HCT116 (cell line): ENCODE data around the gene CCDC85B.

Source experiments
- EGR1 ChIP-seq: IDR thresholded peaks from 2 replicates; pipeline ENCODE4 v1.6.1; 2012; ENCODE audit warnings: low read depth
- EZH2 ChIP-seq: fragments of 200-600 bp; sonication (generic); IDR thresholded peaks from 2 replicates; pipeline ENCODE4 v1.6.1; 2017; ENCODE audit warnings: antibody characterized with exemption, mixed run types
- FOSL1 ChIP-seq: IDR thresholded peaks from 2 replicates; pipeline ENCODE4 v1.6.1; 2012; ENCODE audit warnings: low read depth
- JUND ChIP-seq: IDR thresholded peaks from 2 replicates; pipeline ENCODE4 v1.6.1; 2012
- POLR2A ChIP-seq: IDR thresholded peaks from 2 replicates; pipeline ENCODE4 v1.7.0; 2011; ENCODE audit warnings: borderline replicate concordance; ENCODE audit not compliant: insufficient read depth, insufficient read length; ENCODE audit errors: extremely low read depth
- POLR2AphosphoS5 ChIP-seq: IDR thresholded peaks from 2 replicates; pipeline ENCODE4 v1.6.1; 2011; ENCODE audit warnings: mild to moderate bottlenecking, low read depth, low read length, moderate library complexity
- RAD21 ChIP-seq: IDR thresholded peaks from 2 replicates; pipeline ENCODE4 v1.6.1; 2012; ENCODE audit warnings: low read depth, mild to moderate bottlenecking
- SRF ChIP-seq: IDR thresholded peaks from 2 replicates; pipeline ENCODE4 v1.6.1; 2012; ENCODE audit warnings: low read depth
- TCF7L2 ChIP-seq: IDR thresholded peaks from 2 replicates; pipeline ENCODE4 v1.7.0; 2011; ENCODE audit warnings: borderline replicate concordance, inconsistent platforms; ENCODE audit not compliant: insufficient read depth, insufficient read length; ENCODE audit errors: extremely low read depth
- YY1 ChIP-seq: IDR thresholded peaks from 2 replicates; pipeline ENCODE4 v1.6.1; 2011; ENCODE audit warnings: low read length, low read depth, moderate library complexity, mild to moderate bottlenecking; ENCODE audit not compliant: insufficient replicate concordance; ENCODE audit errors: extremely low read depth
- TF ChIP-seq, protein P1 (sequence below), 3 experiments: fragments of 200-600 bp in 1 of 3; sonication (generic) in 1 of 3; IDR thresholded peaks in 2 of 3; conservative IDR thresholded peaks in 1 of 3; 2 replicates each; pipeline ENCODE4 v1.5.1; 2012 to 2017; ENCODE audit warnings: low read depth in 2 of 3, low read length in 2 of 3, antibody characterized with exemption in 1 of 3, borderline replicate concordance in 1 of 3, control low read depth in 1 of 3, mild to moderate bottlenecking in 1 of 3, mixed read lengths in 1 of 3, mixed run types in 1 of 3, moderate library complexity in 1 of 3; ENCODE audit not compliant: insufficient read depth in 1 of 3
- TF ChIP-seq, protein P2 (sequence below): IDR thresholded peaks from 2 replicates; pipeline ENCODE4 v1.6.1; 2012
- TF ChIP-seq, protein P3 (sequence below): IDR thresholded peaks from 2 replicates; pipeline ENCODE4 v1.6.1; 2012; ENCODE audit warnings: low read depth

- TF ChIP-seq, protein P1, sequence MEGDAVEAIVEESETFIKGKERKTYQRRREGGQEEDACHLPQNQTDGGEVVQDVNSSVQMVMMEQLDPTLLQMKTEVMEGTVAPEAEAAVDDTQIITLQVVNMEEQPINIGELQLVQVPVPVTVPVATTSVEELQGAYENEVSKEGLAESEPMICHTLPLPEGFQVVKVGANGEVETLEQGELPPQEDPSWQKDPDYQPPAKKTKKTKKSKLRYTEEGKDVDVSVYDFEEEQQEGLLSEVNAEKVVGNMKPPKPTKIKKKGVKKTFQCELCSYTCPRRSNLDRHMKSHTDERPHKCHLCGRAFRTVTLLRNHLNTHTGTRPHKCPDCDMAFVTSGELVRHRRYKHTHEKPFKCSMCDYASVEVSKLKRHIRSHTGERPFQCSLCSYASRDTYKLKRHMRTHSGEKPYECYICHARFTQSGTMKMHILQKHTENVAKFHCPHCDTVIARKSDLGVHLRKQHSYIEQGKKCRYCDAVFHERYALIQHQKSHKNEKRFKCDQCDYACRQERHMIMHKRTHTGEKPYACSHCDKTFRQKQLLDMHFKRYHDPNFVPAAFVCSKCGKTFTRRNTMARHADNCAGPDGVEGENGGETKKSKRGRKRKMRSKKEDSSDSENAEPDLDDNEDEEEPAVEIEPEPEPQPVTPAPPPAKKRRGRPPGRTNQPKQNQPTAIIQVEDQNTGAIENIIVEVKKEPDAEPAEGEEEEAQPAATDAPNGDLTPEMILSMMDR (IDR thresholded peaks at IDR 0.05 in 2 of 3, conservative IDR thresholded peaks at IDR 0.05 in 1 of 3; ENCODE audit: borderline replicate concordance in 1 of 3, insufficient read depth in 1 of 3, low read depth in 2 of 3, low read length in 2 of 3), result no peak
- TF ChIP-seq POLR2A (no peak), JUND (no peak), FOSL1 (no peak), YY1 (no peak), SRF (no peak), TCF7L2 (no peak), POLR2AphosphoS5 (no peak; the same call in none of the 2 replicates), RAD21 (no peak), EZH2 (no peak), EGR1 (no peak)
- TF ChIP-seq, protein P2, sequence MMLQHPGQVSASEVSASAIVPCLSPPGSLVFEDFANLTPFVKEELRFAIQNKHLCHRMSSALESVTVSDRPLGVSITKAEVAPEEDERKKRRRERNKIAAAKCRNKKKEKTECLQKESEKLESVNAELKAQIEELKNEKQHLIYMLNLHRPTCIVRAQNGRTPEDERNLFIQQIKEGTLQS, result no peak
- TF ChIP-seq, protein P3, sequence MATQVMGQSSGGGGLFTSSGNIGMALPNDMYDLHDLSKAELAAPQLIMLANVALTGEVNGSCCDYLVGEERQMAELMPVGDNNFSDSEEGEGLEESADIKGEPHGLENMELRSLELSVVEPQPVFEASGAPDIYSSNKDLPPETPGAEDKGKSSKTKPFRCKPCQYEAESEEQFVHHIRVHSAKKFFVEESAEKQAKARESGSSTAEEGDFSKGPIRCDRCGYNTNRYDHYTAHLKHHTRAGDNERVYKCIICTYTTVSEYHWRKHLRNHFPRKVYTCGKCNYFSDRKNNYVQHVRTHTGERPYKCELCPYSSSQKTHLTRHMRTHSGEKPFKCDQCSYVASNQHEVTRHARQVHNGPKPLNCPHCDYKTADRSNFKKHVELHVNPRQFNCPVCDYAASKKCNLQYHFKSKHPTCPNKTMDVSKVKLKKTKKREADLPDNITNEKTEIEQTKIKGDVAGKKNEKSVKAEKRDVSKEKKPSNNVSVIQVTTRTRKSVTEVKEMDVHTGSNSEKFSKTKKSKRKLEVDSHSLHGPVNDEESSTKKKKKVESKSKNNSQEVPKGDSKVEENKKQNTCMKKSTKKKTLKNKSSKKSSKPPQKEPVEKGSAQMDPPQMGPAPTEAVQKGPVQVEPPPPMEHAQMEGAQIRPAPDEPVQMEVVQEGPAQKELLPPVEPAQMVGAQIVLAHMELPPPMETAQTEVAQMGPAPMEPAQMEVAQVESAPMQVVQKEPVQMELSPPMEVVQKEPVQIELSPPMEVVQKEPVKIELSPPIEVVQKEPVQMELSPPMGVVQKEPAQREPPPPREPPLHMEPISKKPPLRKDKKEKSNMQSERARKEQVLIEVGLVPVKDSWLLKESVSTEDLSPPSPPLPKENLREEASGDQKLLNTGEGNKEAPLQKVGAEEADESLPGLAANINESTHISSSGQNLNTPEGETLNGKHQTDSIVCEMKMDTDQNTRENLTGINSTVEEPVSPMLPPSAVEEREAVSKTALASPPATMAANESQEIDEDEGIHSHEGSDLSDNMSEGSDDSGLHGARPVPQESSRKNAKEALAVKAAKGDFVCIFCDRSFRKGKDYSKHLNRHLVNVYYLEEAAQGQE, result no peak
Observed at GRCh38 chr11:65916391-65916790, 25.9 kb downstream of the CCDC85B start.
